SK-N-SH (cell line): ENCODE data around the gene KCNAB1. TPM values are rescaled to one million over a fixed set of nuclear protein-coding genes. Genes with fewer than 3 reads are reported as not detected.
A peak's percentile ranks its signal among the peaks of the same experiment; 100 is the strongest.

Experiments
- CTCF ChIA-PET: fragments of 300-600, 350-600 bp; formaldehyde crosslinking; extraction: SDS; loops from one replicate; lab custom pipeline; 2021; lab: Yijun Ruan, JAX
- POLR2A ChIA-PET: fragments of 350-600 bp; sonication (Branson Sonifier 250); formaldehyde crosslinking; extraction: SDS; loops from one replicate; lab custom pipeline; 2020; ENCODE audit warnings: antibody characterized with exemption, inconsistent platforms; lab: Yijun Ruan, JAX
- DNase-seq: peaks from one replicate; pipeline ENCODE4 v3.0.0; 2012
- H2AFZ ChIP-seq: fragments of 200-600 bp; sonication (generic); 2 replicates; pipeline ENCODE4 v1.8.1; 2016; ENCODE audit warnings: antibody characterized with exemption, mild to moderate bottlenecking, low read depth
- H3F3A ChIP-seq: fragments of 200-600 bp; sonication (generic); replicated peaks from 2 replicates; pipeline ENCODE3; 2016; ENCODE audit warnings: antibody characterized with exemption, mild to moderate bottlenecking; ENCODE audit not compliant: insufficient read depth
- H3K27ac ChIP-seq, 2 experiments: fragments of 200-500 bp in 1 of 2; fragments of 200-600 bp in 1 of 2; sonication (Bioruptor generic) in 1 of 2; sonication (generic), shearing (Covaris generic) in 1 of 2; 2 replicates each; pipeline versions ENCODE4 v1.5.1 to v1.6.1; 2014 to 2016; ENCODE audit warnings: low read depth in 2 of 2, inconsistent platforms in 1 of 2, low read length in 1 of 2, mild to moderate bottlenecking in 1 of 2, mixed read lengths in 1 of 2
- H3K27me3 ChIP-seq: fragments of 200-600 bp; sonication (generic), shearing (Covaris generic); 2 replicates; pipeline ENCODE4 v1.6.1; 2016; ENCODE audit warnings: mixed run types; ENCODE audit not compliant: insufficient read depth
- H3K36me3 ChIP-seq, 2 experiments: fragments of 200-500 bp in 1 of 2; fragments of 200-600 bp in 1 of 2; sonication (Bioruptor generic) in 1 of 2; sonication (generic) in 1 of 2; replicated peaks in 1 of 2; 2 replicates each; pipeline versions ENCODE3 to v1.5.1; 2014 to 2016; ENCODE audit warnings: low read length in 1 of 2, mild to moderate bottlenecking in 1 of 2; ENCODE audit not compliant: insufficient read depth in 2 of 2, control insufficient read depth in 1 of 2
- H3K4me1 ChIP-seq, 2 experiments: fragments of 200-500 bp in 1 of 2; fragments of 200-600 bp in 1 of 2; sonication (Bioruptor generic) in 1 of 2; sonication (generic), shearing (Covaris generic) in 1 of 2; 2 replicates each; pipeline versions ENCODE4 v1.5.1 to v1.6.1; 2014 to 2016; ENCODE audit warnings: low read depth in 1 of 2, low read length in 1 of 2, mixed run types in 1 of 2; ENCODE audit not compliant: insufficient read depth in 2 of 2, control insufficient read depth in 1 of 2
- H3K4me2 ChIP-seq: fragments of 200-600 bp; sonication (generic), shearing (Covaris generic); 2 replicates; pipeline ENCODE4 v1.6.1; 2017; ENCODE audit warnings: mixed run types
- H3K4me3 ChIP-seq, 2 experiments: fragments of 200-500 bp in 1 of 2; fragments of 200-600 bp in 1 of 2; sonication (Bioruptor generic) in 1 of 2; sonication (generic), shearing (Covaris generic) in 1 of 2; 2 replicates each; pipeline versions ENCODE4 v1.5.1 to v1.8.1; 2014 to 2016; ENCODE audit warnings: low read depth in 2 of 2, inconsistent platforms in 1 of 2, low read length in 1 of 2, mild to moderate bottlenecking in 1 of 2, mixed read lengths in 1 of 2, moderate library complexity in 1 of 2
- H3K79me2 ChIP-seq: fragments of 200-600 bp; sonication (generic); 2 replicates; pipeline ENCODE4 v1.8.1; 2017; ENCODE audit warnings: mild to moderate bottlenecking; ENCODE audit not compliant: insufficient read depth
- H3K9ac ChIP-seq: fragments of 200-600 bp; sonication (generic); 2 replicates; pipeline ENCODE4 v1.6.1; 2017; ENCODE audit warnings: mixed run types
- H3K9me2 ChIP-seq: fragments of 200-600 bp; sonication (generic); 2 replicates; pipeline ENCODE4 v1.6.1; 2017; ENCODE audit warnings: mixed run types
- H3K9me3 ChIP-seq: fragments of 200-600 bp; sonication (generic); 2 replicates; pipeline ENCODE4 v1.6.1; 2017; ENCODE audit warnings: mixed run types, mild to moderate bottlenecking, moderate library complexity
- H4K20me1 ChIP-seq: fragments of 200-600 bp; sonication (generic); 2 replicates; pipeline ENCODE4 v1.6.1; 2017; ENCODE audit warnings: mild to moderate bottlenecking, mixed run types; ENCODE audit not compliant: insufficient read depth
- EP300 ChIP-seq, 2 experiments: IDR thresholded peaks; 2 replicates each; pipeline versions ENCODE4 v1.4.0 to v1.6.1; 2012; ENCODE audit warnings: borderline replicate concordance in 1 of 2, low read depth in 1 of 2, low read length in 1 of 2
- FOXJ3 ChIP-seq: sonication (generic); formaldehyde crosslinking; IDR thresholded peaks from 2 replicates; pipeline ENCODE4 v1.5.1; 2020; ENCODE audit warnings: mild to moderate bottlenecking, missing genetic modification reagents
- GABPA ChIP-seq: IDR thresholded peaks from 2 replicates; pipeline ENCODE4 v1.4.0; 2012; ENCODE audit warnings: low read depth, mild to moderate bottlenecking
- GATA2 ChIP-seq: sonication (generic); formaldehyde crosslinking; IDR thresholded peaks from 2 replicates; pipeline ENCODE4 v1.5.0; 2020; ENCODE audit warnings: mild to moderate bottlenecking, missing genetic modification reagents
- JUND ChIP-seq: IDR thresholded peaks from 2 replicates; pipeline ENCODE4 v1.4.0; 2012
- POLR2AphosphoS5 ChIP-seq: IDR thresholded peaks from 2 replicates; pipeline ENCODE4 v1.6.1; 2012; ENCODE audit warnings: low read depth, low read length
- RCOR1 ChIP-seq: fragments of 150-350 bp; IDR thresholded peaks from 2 replicates; pipeline ENCODE4 v1.6.1; 2017; ENCODE audit warnings: antibody characterized with exemption, low read length
- RFX5 ChIP-seq: IDR thresholded peaks from 2 replicates; pipeline ENCODE4 v1.6.1; 2012; ENCODE audit warnings: mild to moderate bottlenecking, improper control_type of control experiment, low read length
- RXRA ChIP-seq: IDR thresholded peaks from 2 replicates; pipeline ENCODE4 v1.4.0; 2012; ENCODE audit warnings: low read depth, mild to moderate bottlenecking, borderline replicate concordance
- SIN3A ChIP-seq: IDR thresholded peaks from 2 replicates; pipeline ENCODE4 v1.6.1; 2012; ENCODE audit warnings: low read depth, mild to moderate bottlenecking, low read length, moderate library complexity, borderline replicate concordance
- SMC3 ChIP-seq: IDR thresholded peaks from 2 replicates; pipeline ENCODE4 v1.6.1; 2012; ENCODE audit warnings: low read depth, low read length, improper control_type of control experiment
- TCF12 ChIP-seq: IDR thresholded peaks from 2 replicates; pipeline ENCODE4 v1.4.0; 2012
- TEAD4 ChIP-seq: IDR thresholded peaks from 2 replicates; pipeline ENCODE4 v1.4.0; 2012; ENCODE audit warnings: mild to moderate bottlenecking, borderline replicate concordance; ENCODE audit not compliant: insufficient read depth
- WGBS: methylation state at CpG from one replicate; pipeline ENCODE4 v1.1.6; 2017; ENCODE audit warnings: low lambda C conversion rate; 5-methylcytosine and 5-hydroxymethylcytosine counted together
- polyA plus RNA-seq, 3 experiments: library from polyadenylated mRNA; depleted of rRNA; stranded (reverse); fragments of >200 nt; gene quantifications; 2 replicates each; pipeline ENCODE4 v1.2.3, GENCODE V29; 2012
- TF ChIP-seq, protein P1 (sequence below): fragments of 150-350 bp; IDR thresholded peaks from 2 replicates; pipeline ENCODE4 v1.6.1; 2017; ENCODE audit warnings: antibody characterized with exemption, low read length, low read depth, borderline replicate concordance
- TF ChIP-seq, protein P2 (sequence below): IDR thresholded peaks from 2 replicates; pipeline ENCODE4; 2012
- TF ChIP-seq, protein P3 (sequence below): fragments of 200-600 bp; sonication (generic); IDR thresholded peaks from 2 replicates; pipeline ENCODE4 v1.6.1; 2017; ENCODE audit warnings: antibody characterized with exemption, mild to moderate bottlenecking, moderate library complexity

The KCNAB1 gene
- polyA plus RNA-seq, 1 of the 3 experiments (the other 2 are of a cell fraction) = 82.1 TPM

DNA sequence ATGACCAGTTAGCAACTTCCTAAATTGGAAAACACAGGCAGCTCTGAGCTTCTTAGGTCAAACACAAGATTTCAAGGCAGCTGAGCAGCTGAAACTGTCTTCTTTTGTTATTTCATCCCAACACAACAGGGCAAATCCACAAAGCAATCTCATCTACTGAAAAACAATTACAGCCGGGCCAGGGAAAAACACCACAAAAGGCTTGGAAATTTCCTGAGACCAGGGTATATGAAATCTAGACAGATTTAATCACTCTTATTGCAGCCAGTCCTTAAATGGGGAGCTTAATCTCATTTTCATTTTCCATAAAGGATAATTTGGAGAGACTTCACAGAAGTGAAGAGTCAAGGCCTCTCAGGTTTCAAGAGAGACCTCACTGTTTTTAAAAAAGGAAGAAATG, 252.7 kb downstream of the KCNAB1 start:
- Histone ChIP-seq H3K9me2 (no peaks in the 10 kb centered on the region), H2AFZ (no peak overlapping the region), H3K4me2 (no peak overlapping the region), H3K9ac (no peak overlapping the region), H4K20me1 (no peaks in the 10 kb centered on the region), H3K79me2 (peaks cover 82% of the 10 kb centered on the region), H3K27me3 (no peaks in the 10 kb centered on the region), H3K9me3 (no peaks in the 10 kb centered on the region), H3K27ac (peak overlapping the region; percentile 38 to 85; a peak in 3 of 4 replicates), H3K4me3 (no peak overlapping the region), H3K36me3 (peaks cover 0 to 5% of the 10 kb centered on the region in 2 experiments), H3F3A (peaks cover 8% of the 10 kb centered on the region), H3K4me1 (peaks cover 16 to 23% of the 10 kb centered on the region in 2 experiments; a peak in 3 of 4 replicates)
- WGBS = 33% methylated on average over 1 of the region's 1 CpG
- ChIA-PET CTCF (interaction anchor here (1.0 to 2.5 kb wide), 7 partner anchors 10 to 223 kb away, joined by 3 to 14 read pairs (median 3); no protein-coding TSS in a partner anchor), POLR2A (no interaction called here)
- TF ChIP-seq FOXJ3 (no peak), POLR2AphosphoS5 (no peak), TEAD4 (no peak), SIN3A (no peak), SMC3 (no peak), GABPA (no peak), RCOR1 (no peak), EP300 (IDR thresholded peaks at IDR 0.05; ENCODE audit: borderline replicate concordance in 1 of 2, low read depth in 1 of 2, low read length in 1 of 2) (peak in 1 of 2 experiments; percentile 55; a peak in 2 of 4 replicates), RFX5 (no peak), GATA2 (CRISPR knock-in tag) (peak; percentile 50; the same call in 1 of the 2 replicates)
- TF ChIP-seq, protein P1, sequence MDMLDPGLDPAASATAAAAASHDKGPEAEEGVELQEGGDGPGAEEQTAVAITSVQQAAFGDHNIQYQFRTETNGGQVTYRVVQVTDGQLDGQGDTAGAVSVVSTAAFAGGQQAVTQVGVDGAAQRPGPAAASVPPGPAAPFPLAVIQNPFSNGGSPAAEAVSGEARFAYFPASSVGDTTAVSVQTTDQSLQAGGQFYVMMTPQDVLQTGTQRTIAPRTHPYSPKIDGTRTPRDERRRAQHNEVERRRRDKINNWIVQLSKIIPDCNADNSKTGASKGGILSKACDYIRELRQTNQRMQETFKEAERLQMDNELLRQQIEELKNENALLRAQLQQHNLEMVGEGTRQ = no peak
- TF ChIP-seq, protein P2, sequence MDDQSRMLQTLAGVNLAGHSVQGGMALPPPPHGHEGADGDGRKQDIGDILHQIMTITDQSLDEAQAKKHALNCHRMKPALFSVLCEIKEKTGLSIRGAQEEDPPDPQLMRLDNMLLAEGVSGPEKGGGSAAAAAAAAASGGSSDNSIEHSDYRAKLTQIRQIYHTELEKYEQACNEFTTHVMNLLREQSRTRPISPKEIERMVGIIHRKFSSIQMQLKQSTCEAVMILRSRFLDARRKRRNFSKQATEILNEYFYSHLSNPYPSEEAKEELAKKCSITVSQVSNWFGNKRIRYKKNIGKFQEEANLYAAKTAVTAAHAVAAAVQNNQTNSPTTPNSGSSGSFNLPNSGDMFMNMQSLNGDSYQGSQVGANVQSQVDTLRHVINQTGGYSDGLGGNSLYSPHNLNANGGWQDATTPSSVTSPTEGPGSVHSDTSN = no peak
- TF ChIP-seq, protein P3, sequence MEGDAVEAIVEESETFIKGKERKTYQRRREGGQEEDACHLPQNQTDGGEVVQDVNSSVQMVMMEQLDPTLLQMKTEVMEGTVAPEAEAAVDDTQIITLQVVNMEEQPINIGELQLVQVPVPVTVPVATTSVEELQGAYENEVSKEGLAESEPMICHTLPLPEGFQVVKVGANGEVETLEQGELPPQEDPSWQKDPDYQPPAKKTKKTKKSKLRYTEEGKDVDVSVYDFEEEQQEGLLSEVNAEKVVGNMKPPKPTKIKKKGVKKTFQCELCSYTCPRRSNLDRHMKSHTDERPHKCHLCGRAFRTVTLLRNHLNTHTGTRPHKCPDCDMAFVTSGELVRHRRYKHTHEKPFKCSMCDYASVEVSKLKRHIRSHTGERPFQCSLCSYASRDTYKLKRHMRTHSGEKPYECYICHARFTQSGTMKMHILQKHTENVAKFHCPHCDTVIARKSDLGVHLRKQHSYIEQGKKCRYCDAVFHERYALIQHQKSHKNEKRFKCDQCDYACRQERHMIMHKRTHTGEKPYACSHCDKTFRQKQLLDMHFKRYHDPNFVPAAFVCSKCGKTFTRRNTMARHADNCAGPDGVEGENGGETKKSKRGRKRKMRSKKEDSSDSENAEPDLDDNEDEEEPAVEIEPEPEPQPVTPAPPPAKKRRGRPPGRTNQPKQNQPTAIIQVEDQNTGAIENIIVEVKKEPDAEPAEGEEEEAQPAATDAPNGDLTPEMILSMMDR = no peak
- TF ChIP-seq, all 33 proteins: peak for 2
- DNase-seq = peak; percentile 27

DNA sequence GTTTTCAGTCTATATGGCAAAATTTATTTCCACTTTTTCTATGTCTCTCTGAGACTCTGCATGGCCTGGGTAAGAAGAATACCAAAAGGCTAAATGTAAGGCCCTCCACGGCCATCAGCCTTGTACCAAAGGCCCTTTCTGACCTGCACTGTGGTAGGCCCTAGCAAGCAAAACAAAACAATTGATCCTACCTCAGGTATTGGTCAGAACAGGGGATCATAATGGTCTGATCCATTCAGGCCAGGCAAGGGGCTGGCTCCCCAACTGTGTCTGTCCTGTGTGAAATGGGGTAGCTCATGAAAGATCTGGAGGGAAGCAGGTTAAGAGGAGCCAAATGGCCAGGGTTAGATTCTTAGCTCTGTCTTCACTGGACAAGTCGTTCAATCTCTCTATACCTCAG, 253.3 kb downstream of the KCNAB1 start:
- Histone ChIP-seq H3K4me3 (no peak overlapping the region), H3K27ac (peak overlapping the region; percentile 38 to 85; a peak in 3 of 4 replicates), H3K79me2 (peaks cover 82% of the 10 kb centered on the region), H3K4me2 (no peak overlapping the region), H3K4me1 (peaks cover 16 to 23% of the 10 kb centered on the region in 2 experiments; a peak in 3 of 4 replicates), H3F3A (peaks cover 8% of the 10 kb centered on the region)
- CTCF ChIA-PET = interaction anchor here (1.0 to 2.5 kb wide), 5 partner anchors 10 to 223 kb away, joined by 3 to 14 read pairs (median 3); no protein-coding TSS in a partner anchor
- 83% methylated on average over 2 of the region's 2 CpGs for WGBS
- TF ChIP-seq POLR2AphosphoS5 (no peak), RXRA (no peak), SMC3 (no peak), TCF12 (no peak), JUND (no peak), SIN3A (no peak)
- TF ChIP-seq, protein P3 = no peak
- TF ChIP-seq, protein P1 = no peak
- TF ChIP-seq, protein P2 = no peak
- TF ChIP-seq, all 33 proteins: peak for 0
- H3K9me3 ChIP-seq = no peaks in the 10 kb centered on the region
- H3K27me3 ChIP-seq = no peaks in the 10 kb centered on the region
- no peak for DNase-seq
- POLR2A ChIA-PET = no interaction called here
- H3K9me2 ChIP-seq = no peaks in the 10 kb centered on the region
- no peak overlapping the region for H2AFZ ChIP-seq
- no peaks in the 10 kb centered on the region for H4K20me1 ChIP-seq
- H3K9ac ChIP-seq = no peak overlapping the region
- H3K36me3 ChIP-seq = peaks cover 0 to 5% of the 10 kb centered on the region in 2 experiments
